ENCODE data around the gene ENOPH1. TPM values are rescaled to one million over a fixed set of nuclear protein-coding genes. Genes with fewer than 3 reads are reported as not detected.
"Not testable (repeated sequence)": the region's sequence is repeated elsewhere in the genome, so short reads cannot be mapped to it uniquely, and the experiment has no call there.

ENOPH1 gene
- 29.7 TPM for total RNA-seq
- long read RNA-seq, transcript ENOPH1-203 (6 exons, 1,874 nt): minor isoform, 11 of 105 reads
- long read RNA-seq, transcript ENOPH1-201 (6 exons, 2,025 nt): major isoform, 82 of 105 reads
- long read RNA-seq, partial matches to known transcripts: 1 of 105 reads
- long read RNA-seq, other reads (novel, unspliced or antisense): 8 of 105 reads

DNA sequence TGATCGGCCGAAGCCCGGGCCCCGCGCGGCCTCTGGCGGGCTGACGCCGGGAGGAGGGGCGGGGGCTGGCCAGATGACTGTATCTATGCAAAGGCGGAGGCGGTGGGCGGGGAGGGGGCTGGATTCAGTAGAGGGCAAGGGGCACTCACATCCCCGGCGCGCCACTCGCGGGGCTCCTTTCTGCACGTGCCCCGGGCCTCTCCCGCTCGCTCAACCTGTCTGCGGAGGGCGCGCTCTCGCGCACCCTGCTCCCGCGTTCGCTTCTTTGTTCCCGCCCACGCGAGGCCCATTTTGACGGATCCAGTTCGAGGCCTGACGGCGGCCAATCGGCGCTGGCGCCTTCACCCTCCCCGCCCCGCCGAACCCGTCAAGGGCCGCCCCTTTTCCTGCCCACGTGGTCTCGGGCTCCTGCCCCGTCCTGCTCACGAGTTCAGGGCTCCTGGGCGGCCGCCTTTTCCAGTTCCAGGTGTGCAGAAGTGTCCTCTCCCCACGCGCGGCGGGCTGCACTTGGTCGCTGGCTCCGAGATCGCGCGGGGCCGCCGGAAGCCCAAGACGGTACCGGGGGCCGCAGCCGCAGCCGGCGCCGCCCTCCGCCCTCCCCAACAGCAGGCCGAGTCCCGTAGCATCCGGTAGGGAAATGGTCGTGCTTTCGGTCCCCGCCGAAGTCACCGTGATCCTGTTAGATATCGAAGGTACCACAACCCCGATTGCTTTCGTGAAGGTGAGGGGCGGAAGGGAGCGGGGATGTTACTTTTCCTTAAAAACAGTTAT is at the start of gene ENOPH1, which contains the start of gene HNRNPDL:
ENOPH1 (plus strand) TSS at position 398 of the 771 bp plus-strand sequence; CDS start at position 638, 240 bp downstream.
HNRNPDL (minus strand) TSS at position 270 of the 771 bp plus-strand sequence. CDS start 772 bp downstream, outside the sequence.
- DNase-seq (peak; percentile 99), ATAC-seq (peak; percentile 88)
- Histone ChIP-seq H3K4me1 (peaks cover 39% of the 10 kb centered on the region), H3K27ac (peak within 1 kb of the TSS; percentile 98), H3K9me3 (no peaks in the 10 kb centered on the region), H3K27me3 (no peaks in the 10 kb centered on the region), H3K4me3 (peak within 1 kb of the TSS; percentile 93), H3K36me3 (peaks cover 26% of the 10 kb centered on the region)
- intact Hi-C loops (cut with DNase I): no loop called here
- TF ChIP-seq, protein P1, sequence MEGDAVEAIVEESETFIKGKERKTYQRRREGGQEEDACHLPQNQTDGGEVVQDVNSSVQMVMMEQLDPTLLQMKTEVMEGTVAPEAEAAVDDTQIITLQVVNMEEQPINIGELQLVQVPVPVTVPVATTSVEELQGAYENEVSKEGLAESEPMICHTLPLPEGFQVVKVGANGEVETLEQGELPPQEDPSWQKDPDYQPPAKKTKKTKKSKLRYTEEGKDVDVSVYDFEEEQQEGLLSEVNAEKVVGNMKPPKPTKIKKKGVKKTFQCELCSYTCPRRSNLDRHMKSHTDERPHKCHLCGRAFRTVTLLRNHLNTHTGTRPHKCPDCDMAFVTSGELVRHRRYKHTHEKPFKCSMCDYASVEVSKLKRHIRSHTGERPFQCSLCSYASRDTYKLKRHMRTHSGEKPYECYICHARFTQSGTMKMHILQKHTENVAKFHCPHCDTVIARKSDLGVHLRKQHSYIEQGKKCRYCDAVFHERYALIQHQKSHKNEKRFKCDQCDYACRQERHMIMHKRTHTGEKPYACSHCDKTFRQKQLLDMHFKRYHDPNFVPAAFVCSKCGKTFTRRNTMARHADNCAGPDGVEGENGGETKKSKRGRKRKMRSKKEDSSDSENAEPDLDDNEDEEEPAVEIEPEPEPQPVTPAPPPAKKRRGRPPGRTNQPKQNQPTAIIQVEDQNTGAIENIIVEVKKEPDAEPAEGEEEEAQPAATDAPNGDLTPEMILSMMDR (IDR thresholded peaks at IDR 0.05): no peak

DNA sequence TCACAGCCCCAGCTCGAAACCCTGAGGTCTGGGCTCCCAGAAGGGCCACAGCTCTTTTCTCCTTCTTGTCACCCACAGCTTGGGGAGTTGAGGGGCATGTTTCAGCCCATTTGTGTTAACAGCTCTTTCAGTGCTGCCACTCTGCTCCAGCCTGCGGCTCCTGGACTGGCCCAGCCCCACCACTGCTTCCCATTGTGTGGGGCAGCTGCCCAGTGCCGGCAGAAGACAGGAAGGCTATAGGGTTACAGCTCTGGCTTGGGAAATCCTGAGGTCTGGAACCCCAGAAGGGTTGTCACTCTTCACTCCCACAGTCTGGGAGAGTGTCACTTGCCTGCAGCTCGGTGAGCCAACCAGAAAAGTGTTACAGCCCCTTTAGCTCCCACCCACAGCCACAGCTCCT is 49.6 kb upstream of the ENOPH1 start:
- no peaks in the 10 kb centered on the region for H3K9me3 ChIP-seq
- DNase-seq: no peak
- ATAC-seq: peak; percentile 14
- H3K36me3 ChIP-seq: no peaks in the 10 kb centered on the region
- TF ChIP-seq, protein P1 (IDR thresholded peaks at IDR 0.05): no peak
- H3K27me3 ChIP-seq: no peaks in the 10 kb centered on the region
- no peak overlapping the region for H3K27ac ChIP-seq
- no peak overlapping the region for H3K4me3 ChIP-seq
- H3K4me1 ChIP-seq: peaks cover 7% of the 10 kb centered on the region
- intact Hi-C loops (cut with DNase I): no loop called here

DNA sequence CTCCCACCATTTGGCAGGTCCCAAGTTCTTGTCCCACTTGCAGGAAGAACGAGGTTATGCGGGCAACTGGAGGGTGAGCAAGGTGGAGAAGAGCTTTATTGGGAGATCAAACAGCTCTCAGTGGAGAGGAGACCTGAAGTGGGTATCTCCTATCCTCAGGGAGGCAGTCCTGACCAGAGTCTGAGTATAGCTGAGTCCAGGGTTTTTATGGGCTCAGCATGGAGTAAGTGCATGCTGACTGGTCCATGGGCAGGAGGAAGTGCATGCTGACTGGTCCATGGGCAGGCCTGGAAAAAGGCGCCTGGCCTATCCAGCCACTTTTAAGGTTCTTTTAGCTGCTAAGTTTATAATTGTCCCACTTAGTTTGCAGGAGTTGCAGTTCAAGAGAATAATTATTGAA is 49.2 kb upstream of the ENOPH1 start:
- no peaks in the 10 kb centered on the region for H3K9me3 ChIP-seq
- DNase-seq: no peak
- H3K4me3 ChIP-seq: no peak overlapping the region
- H3K36me3 ChIP-seq: no peaks in the 10 kb centered on the region
- intact Hi-C loops (cut with DNase I): no loop called here
- H3K27me3 ChIP-seq: no peaks in the 10 kb centered on the region
- H3K4me1 ChIP-seq: peaks cover 3% of the 10 kb centered on the region
- no peak overlapping the region for H3K27ac ChIP-seq
- ATAC-seq: no peak
- TF ChIP-seq, protein P1 (IDR thresholded peaks at IDR 0.05): no peak

DNA sequence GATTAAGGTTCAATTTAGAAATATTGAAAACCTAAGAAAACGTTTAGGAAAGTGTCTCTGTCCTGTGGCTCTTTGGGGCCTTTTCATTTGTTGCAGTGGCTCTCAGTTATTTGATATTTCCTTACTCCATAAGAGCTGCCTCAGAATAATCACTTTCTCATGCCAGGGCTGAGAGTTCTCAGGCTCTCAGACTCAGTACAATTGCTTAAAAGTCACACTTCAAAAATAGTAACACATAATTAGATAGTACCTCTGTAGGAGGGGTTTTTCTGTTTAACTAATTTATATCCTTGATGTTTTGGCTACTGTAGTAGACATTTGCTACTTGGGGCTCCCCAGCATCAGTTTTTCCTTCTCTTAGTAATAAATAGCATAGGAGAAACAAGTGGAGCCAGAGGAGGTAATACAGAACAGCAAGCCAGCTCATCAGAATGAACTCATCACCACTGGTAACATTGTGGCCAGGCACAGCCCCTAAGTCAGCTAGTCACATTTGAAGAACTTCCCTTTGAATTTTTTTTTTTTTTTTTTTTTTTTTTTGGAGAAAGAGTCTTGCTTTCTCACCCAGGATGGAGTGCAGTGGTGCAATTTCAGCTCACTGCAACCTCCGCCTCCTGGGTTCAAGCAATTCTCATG is 48.6 kb upstream of the ENOPH1 start:
- H3K27me3 ChIP-seq: no peaks in the 10 kb centered on the region
- no peaks in the 10 kb centered on the region for H3K36me3 ChIP-seq
- TF ChIP-seq, protein P1 (IDR thresholded peaks at IDR 0.05): no peak
- intact Hi-C loops (cut with DNase I): no loop called here
- H3K9me3 ChIP-seq: no peaks in the 10 kb centered on the region
- no peak overlapping the region for H3K4me3 ChIP-seq
- ATAC-seq (no peak), DNase-seq (no peak)
- H3K27ac ChIP-seq: no peak overlapping the region
- no peaks in the 10 kb centered on the region for H3K4me1 ChIP-seq

DNA sequence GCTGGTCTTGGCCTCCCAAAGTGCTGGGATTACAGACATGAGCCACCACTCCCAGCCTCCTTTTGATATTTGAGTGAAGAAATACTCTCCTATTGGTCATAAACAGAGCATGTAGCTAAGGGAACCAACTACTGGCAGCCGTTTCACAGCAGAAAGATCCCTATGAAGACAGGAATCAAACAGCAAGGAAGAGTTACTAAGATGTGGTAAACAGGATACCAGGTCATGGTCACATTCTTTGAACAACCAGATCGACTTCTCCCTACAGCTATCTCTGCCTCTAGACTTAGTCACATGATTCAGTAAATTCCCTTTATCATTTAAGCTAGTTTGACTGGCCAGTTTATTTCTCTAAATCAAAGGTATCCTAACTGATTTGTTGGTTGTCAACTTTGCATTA is 47.6 kb upstream of the ENOPH1 start:
- TF ChIP-seq, protein P1 (IDR thresholded peaks at IDR 0.05): no peak
- DNase-seq: no peak
- H3K4me1 ChIP-seq: no peaks in the 10 kb centered on the region
- no peak for ATAC-seq
- intact Hi-C loops (cut with DNase I): no loop called here
- no peaks in the 10 kb centered on the region for H3K27me3 ChIP-seq
- no peak overlapping the region for H3K4me3 ChIP-seq
- no peaks in the 10 kb centered on the region for H3K36me3 ChIP-seq
- no peaks in the 10 kb centered on the region for H3K9me3 ChIP-seq
- H3K27ac ChIP-seq: no peak overlapping the region

DNA sequence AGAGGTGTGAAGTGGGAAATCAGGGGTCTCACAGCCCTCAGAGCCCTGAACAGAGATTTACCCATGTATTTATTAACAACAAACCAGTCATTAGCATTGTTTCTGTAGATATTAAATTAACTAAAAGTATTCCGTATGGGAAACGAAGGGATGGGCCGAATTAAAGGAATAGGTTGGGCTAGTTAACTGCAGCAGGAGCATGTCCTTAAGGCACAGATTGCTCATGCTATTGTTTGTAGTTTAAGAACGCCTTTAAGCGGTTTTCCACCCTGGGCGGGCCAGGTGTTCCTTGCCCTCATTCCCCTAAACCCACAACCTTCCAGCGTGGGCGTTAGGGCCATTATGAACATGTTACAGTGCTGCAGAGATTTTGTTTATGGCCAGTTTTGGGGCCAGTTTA is 44.1 kb upstream of the ENOPH1 start:
- DNase-seq; H3K27ac ChIP-seq; H3K9me3 ChIP-seq; ATAC-seq; H3K36me3 ChIP-seq; H3K4me1 ChIP-seq; H3K27me3 ChIP-seq; H3K4me3 ChIP-seq; intact Hi-C loops (cut with DNase I): not testable (repeated sequence)
